Stimulated activated CD4-positive, alpha-beta T cell treated with anti-CD3 and anti-CD28 coated beads, Interleukin-4, amount 100 ng/mL, for 24 hours (primary cell): ENCODE data around the gene ATP8B2.
A peak's percentile ranks its signal among the peaks of the same experiment; 100 is the strongest.
"Not testable (repeated sequence)": the region's sequence is repeated elsewhere in the genome, so short reads cannot be mapped to it uniquely, and the experiment has no call there.

Experiments
- DNase-seq: peaks from one replicate; pipeline ENCODE4 v3.0.0-alpha.2; 2020

ATP8B2 gene

DNA sequence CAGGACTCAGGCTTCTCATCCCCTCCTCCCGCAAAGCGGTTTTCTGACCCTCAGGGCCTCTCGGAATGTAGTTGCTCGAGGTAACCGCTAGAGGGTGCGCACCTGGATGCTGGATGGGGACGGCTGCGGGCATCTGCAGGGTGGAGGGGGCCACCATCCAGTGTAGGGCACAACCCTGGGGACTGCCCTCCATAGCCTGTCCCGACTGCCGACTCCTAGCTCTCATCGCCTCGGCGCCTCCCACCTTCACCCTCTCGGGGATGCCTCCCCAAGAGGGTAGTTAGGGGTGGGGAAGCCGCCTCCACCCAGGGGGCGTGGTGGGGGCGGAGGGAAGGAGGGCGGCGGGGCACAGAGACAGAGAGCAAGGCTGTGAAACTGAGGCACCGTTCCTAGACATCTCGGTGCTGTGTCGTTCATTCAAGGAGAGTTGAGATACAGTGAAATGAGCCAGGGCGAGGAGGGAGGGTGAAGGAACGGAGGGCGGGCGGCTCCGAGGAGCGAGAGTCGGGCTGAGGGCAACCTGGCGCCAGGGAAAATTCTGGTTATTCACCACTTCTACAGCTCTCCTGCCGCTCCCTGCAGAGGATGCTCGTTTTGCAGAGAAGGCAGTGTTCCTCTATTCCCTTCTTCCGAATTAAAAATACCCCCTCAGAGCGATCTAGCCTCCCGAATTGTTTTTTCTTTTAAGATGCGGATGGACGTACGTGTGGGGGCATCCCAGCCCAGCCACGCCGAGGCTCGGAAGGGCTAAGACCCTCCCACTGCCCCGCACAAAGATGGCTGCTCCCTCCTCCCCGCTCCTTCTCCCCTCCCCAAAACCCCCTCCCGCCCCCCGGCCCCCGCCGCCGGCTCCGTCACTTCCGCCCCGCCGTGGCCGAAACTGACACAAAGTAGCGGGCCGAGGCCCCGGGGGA lies at the start of gene ATP8B2:
Gene ATP8B2 (plus strand): TSS at position 857 of the 914 bp plus-strand sequence. CDS start 2,617 bp downstream, outside the sequence.
- peak; percentile 87 for DNase-seq

DNA sequence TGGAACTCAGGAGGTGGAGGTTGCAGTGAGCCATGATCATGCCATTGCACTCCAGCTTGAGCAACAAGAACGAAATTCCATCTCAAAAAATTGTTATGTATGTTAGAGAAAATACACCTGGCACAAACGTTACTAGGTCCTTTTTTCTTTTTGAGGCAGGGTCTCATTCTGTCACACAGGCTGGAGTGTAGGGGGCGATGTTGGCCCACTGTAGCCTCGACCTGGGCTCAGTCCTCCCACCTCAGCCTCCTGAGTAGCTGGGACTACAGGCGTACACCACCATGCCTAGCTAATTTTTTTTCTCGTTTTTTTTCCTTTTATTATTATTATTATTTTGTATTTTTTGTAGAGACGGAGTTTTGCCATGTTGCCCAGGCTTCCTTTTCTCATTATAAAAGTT lies 48.5 kb upstream of the ATP8B2 start:
- peak; percentile 25 for DNase-seq

GRCh38 chr1:154287591-154287990 lies 37.7 kb upstream of the ATP8B2 start:
- DNase-seq = not testable (repeated sequence)

GRCh38 chr1:154288661-154289060 lies 36.7 kb upstream of the ATP8B2 start:
- DNase-seq = no peak

DNA sequence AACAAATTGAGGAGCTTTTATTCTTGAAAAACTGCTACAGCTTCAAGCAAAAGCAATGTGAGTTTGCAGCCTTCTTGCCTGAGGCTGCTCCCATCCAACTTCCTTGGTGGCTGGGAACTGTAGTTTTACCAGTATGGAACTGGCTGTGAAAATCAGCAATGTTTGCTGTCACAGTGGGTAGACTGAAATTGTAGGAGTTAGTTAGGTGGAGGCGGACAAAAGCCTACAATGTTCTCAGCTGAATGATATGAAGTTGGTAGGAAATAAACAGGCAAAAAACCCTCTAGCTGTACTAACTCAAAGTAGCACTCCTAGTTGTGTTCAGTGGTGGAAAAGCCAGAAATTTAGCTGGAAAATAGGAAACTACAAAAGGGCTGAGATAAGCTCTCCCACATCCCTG lies 34.4 kb upstream of the ATP8B2 start:
- no peak for DNase-seq

- DNase-seq = no peak
Measured at GRCh38 chr1:154295408-154296235, 29.7 kb upstream of the ATP8B2 start.

- DNase-seq = no peak
Measured at GRCh38 chr1:154301582-154301981, 23.7 kb upstream of the ATP8B2 start.

DNA sequence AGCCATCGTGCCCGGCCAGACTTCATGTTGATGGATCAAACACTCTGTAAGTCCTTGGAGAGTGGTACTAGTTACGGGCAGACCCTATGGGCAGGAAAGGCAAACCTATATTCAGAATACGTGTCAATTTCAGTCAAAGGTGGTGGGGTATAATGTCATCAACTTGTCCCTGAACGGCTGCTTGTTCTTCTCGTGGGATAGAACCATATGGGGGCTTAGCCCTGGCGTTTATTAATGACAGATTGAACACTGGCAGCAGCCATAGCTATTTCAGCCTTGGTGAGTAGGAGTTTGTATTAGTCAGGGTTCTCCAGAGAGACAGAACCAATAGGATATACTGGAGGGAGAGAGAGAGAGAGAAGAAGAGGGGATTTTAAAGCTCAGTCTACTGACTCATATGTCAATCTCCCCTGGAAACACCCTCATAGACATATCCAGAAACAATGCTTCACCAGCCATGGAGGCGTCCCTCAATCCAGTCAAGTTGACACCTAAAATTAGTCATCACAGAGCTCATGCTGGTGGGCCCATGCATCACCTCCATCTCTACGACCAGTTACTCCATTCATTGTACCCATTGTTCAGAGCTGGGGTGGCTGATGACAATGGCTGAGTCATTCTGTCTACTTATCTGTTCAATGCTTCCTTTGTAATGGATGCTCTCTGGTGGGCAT lies 20.5 kb upstream of the ATP8B2 start:
- peak; percentile 63 for DNase-seq

GRCh38 chr1:154306151-154306550 lies 19.2 kb upstream of the ATP8B2 start:
- DNase-seq = no peak

- not testable (repeated sequence) for DNase-seq
Measured at GRCh38 chr1:154307670-154308270, 17.6 kb upstream of the ATP8B2 start.

DNA sequence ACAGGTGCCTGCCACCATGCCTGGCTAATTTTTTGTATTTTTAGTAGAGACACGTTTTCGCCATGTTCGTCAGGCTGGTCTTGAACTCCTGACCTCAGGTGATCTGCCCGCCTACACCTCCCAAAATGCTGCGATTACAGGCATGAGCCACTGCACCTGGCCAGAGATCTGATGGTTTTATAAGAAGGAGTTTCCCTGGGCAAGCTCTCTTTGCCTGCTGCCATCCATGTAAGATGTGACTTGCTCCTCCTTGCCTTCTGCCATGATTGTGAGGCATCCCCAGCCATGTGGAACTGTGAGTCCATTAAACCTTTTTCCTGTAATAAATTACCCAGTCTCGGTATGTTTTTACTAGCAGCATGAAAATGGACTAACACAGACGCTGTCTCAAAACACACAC lies 16.2 kb upstream of the ATP8B2 start:
- DNase-seq = not testable (repeated sequence)

DNA sequence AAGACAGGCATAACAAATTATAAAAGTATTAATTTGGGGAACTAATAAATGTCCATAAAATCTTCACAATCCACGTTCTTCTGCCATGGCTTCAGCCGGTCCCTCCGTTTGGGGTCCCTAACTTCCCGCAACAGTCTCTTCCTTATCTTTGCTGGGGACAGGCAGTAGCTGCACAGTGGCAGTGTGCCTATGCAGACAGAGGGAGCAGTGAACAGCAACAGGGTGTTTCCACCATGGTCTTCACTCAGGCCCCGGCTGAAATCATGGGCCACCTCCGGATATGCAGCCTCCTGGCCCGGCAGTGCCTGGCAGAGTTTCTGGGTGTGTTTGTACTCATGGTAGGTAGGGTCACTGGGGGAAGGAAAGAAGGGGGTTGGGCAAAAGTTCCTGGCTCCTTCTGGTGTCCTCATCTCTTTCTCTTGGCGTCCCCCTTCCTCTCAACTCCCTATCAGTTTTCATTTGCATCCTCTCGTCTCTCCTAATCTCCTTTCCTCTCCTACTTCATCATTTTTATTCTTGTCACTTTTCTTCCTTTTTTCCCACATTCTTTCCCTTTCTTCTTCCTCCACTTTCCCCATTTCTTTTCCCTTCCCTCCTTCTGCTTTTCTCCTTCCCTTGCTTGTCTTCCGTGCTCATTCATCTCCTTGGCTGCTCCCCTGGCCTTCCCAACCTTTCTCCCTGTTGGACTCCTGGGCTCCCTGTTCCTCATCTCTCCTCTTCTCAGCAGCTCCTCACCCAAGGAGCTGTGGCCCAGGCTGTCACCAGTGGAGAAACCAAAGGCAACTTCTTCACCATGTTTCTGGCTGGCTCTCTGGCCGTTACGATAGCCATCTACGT lies 12.9 kb upstream of the ATP8B2 start:
- DNase-seq = not testable (repeated sequence)

GRCh38 chr1:154313066-154313356 lies 12.3 kb upstream of the ATP8B2 start:
- no peak for DNase-seq

DNA sequence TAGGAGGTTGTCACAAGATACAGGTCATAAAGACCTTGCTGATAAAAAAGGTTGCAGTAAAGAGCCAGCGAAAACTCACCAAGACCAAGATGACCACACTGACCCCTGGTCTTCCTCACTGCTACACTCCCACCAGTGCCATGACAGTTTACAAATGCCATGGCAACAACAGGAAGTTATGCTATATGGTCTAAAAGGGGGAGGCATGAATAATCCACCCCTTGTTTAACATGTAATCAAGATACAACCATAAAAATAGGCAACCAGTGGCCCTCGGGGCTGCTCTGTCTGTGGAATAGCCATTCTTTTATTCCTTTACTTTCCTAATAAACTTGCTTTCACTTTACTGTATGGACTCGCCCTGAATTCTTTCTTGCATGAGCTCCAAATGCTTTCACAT lies 11.1 kb upstream of the ATP8B2 start:
- DNase-seq = not testable (repeated sequence)

GRCh38 chr1:154316704-154317103 lies 8.6 kb upstream of the ATP8B2 start:
- no peak for DNase-seq

GRCh38 chr1:154318386-154318785 lies 6.9 kb upstream of the ATP8B2 start:
- no peak for DNase-seq

GRCh38 chr1:154320882-154321608 lies 4.3 kb upstream of the ATP8B2 start, which contains the start of gene AQP10:
AQP10 (plus strand) TSS chr1:154321093; CDS start chr1:154321156, 63 bp downstream.
- no peak for DNase-seq

DNA sequence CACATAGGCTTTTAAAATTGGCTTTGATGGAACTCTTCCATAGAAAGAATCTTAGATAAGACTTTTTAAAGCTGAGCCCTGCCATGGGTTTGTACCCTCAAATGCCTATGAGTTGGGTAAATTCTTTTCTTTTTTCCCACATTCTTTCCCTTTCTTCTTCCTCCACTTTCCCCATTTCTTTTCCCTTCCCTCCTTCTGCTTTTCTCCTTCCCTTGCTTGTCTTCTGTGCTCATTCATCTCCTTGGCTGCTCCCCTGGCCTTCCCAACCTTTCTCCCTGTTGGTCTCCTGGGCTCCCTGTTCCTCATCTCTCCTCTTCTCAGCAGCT lies 3.8 kb upstream of the ATP8B2 start:
- DNase-seq = not testable (repeated sequence)

GRCh38 chr1:154323493-154323892 lies 1.8 kb upstream of the ATP8B2 start:
- DNase-seq = no peak

DNA sequence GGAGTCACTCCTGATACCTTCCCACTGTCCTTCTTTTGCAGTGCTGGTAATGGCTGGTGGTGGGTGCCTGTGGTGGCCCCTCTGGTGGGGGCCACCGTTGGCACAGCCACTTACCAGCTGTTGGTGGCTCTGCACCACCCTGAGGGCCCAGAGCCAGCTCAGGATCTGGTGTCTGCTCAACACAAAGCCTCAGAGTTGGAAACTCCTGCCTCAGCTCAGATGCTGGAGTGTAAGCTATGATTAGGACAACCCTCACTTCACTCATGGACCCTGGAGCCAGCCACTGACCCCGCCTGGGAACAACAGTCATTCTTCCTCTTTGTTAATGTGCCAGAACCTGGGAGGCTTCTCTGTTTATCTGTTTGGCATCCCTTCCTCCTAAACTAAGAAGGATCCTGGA lies 1.1 kb upstream of the ATP8B2 start:
- DNase-seq = no peak
